HepG2 (cell line): Measurements from ENCODE around the gene LIPT2. TPM values are rescaled to one million over a fixed set of nuclear protein-coding genes. Genes with fewer than 3 reads are reported as not detected.

ENCODE experiments used
- DNMT3B ChIP-seq: conservative IDR thresholded peaks from 2 replicates; pipeline ENCODE4 v1.6.1; 2016; ENCODE audit warnings: missing biosample characterization, control low read depth
- FIP1L1 ChIP-seq: fragments of 200-400 bp; formaldehyde crosslinking; IDR thresholded peaks from 2 replicates; pipeline ENCODE4 v1.6.1; 2018; ENCODE audit warnings: low read depth, mild to moderate bottlenecking, low read length, moderate library complexity, borderline replicate concordance; ENCODE audit not compliant: insufficient read depth
- HMG20A ChIP-seq: IDR thresholded peaks from 2 replicates; pipeline ENCODE4 v1.6.1; 2016; ENCODE audit warnings: borderline replicate concordance
- HNRNPLL ChIP-seq: fragments of 200-400 bp; formaldehyde crosslinking; IDR thresholded peaks from 2 replicates; pipeline ENCODE4 v1.6.1; 2017; ENCODE audit warnings: mild to moderate bottlenecking, low read depth, low read length; ENCODE audit not compliant: poor library complexity, severe bottlenecking
- HOXA3 ChIP-seq: sonication (generic); formaldehyde crosslinking; IDR thresholded peaks from 2 replicates; pipeline ENCODE4 v1.5.0; 2020; ENCODE audit warnings: missing genetic modification reagents
- KLF11 ChIP-seq: IDR thresholded peaks from 2 replicates; pipeline ENCODE4 v1.6.1; 2016; ENCODE audit warnings: missing compliant biosample characterization
- MED1 ChIP-seq: sonication (generic); formaldehyde crosslinking; IDR thresholded peaks from 2 replicates; pipeline ENCODE4 v1.4.0; 2020; ENCODE audit warnings: missing genetic modification reagents
- RELA ChIP-seq: sonication (generic); formaldehyde crosslinking; IDR thresholded peaks from 2 replicates; pipeline ENCODE4 v1.4.0; 2020; ENCODE audit warnings: missing genetic modification reagents
- TFDP2 ChIP-seq: sonication (generic); formaldehyde crosslinking; IDR thresholded peaks from 2 replicates; pipeline ENCODE4 v1.4.0; 2020; ENCODE audit warnings: missing genetic modification reagents
- TRAFD1 ChIP-seq: sonication (generic); formaldehyde crosslinking; IDR thresholded peaks from 2 replicates; pipeline ENCODE4 v1.5.1; 2020; ENCODE audit warnings: missing genetic modification reagents, mild to moderate bottlenecking, borderline replicate concordance
- U2AF2 ChIP-seq: fragments of 200-400 bp; formaldehyde crosslinking; IDR thresholded peaks from 2 replicates; pipeline ENCODE4 v1.6.1; 2017; ENCODE audit warnings: low read depth, mild to moderate bottlenecking, low read length
- YEATS4 ChIP-seq: sonication (generic); formaldehyde crosslinking; IDR thresholded peaks from 2 replicates; pipeline ENCODE4 v1.4.0; 2020; ENCODE audit warnings: missing genetic modification reagents, borderline replicate concordance
- ZBTB26 ChIP-seq: IDR thresholded peaks from 2 replicates; pipeline ENCODE4 v1.6.1; 2016; ENCODE audit warnings: missing compliant biosample characterization, missing genetic modification reagents, borderline replicate concordance
- ZNF12 ChIP-seq: sonication (generic); formaldehyde crosslinking; IDR thresholded peaks from 2 replicates; pipeline ENCODE4 v1.5.0; 2020; ENCODE audit warnings: missing genetic modification reagents
- ZNF160 ChIP-seq: sonication (generic); formaldehyde crosslinking; IDR thresholded peaks from 2 replicates; pipeline ENCODE4 v1.8.0; 2022; ENCODE audit warnings: mild to moderate bottlenecking, inconsistent platforms, missing genetic modification reagents
- ZNF230 ChIP-seq: sonication (generic); formaldehyde crosslinking; IDR thresholded peaks from 2 replicates; pipeline ENCODE4 v1.4.0; 2020; ENCODE audit warnings: mild to moderate bottlenecking, missing genetic modification reagents
- ZNF567 ChIP-seq: sonication (generic); formaldehyde crosslinking; IDR thresholded peaks from 2 replicates; pipeline ENCODE4 v1.8.1; 2023; ENCODE audit warnings: mild to moderate bottlenecking, missing genetic modification reagents, borderline replicate concordance
- polyA plus RNA-seq, 8 experiments: library from polyadenylated mRNA; depleted of rRNA in 3 of 8; stranded (reverse) in 7 of 8; unstranded in 1 of 8; fragments of >200 nt; fragmentation: Illumina TruSeq in 4 of 8; extraction: Trizol in 4 of 8; gene quantifications; 2 replicates each; pipeline versions ENCODE4 v1.2.1 to v1.2.3, GENCODE V29; 2011 to 2016; ENCODE audit warnings: low read depth in 4 of 8, missing spikeins in 1 of 8, mixed read lengths in 1 of 8; ENCODE audit not compliant: insufficient read depth in 1 of 8
- total RNA-seq, 5 experiments: library from RNA; depleted of rRNA; stranded (reverse); fragments of >200 nt; fragmentation: Illumina TruSeq; extraction: Trizol; gene quantifications; 2 replicates each; pipeline ENCODE4 v1.2.3, GENCODE V29; 2016; ENCODE audit warnings: low read depth in 1 of 5
- TF ChIP-seq, protein P1 (sequence below): sonication (generic); formaldehyde crosslinking; IDR thresholded peaks from 2 replicates; pipeline ENCODE4 v1.4.0; 2020; ENCODE audit warnings: missing genetic modification reagents
- TF ChIP-seq, protein P2 (sequence below): sonication (generic); formaldehyde crosslinking; IDR thresholded peaks from 2 replicates; pipeline ENCODE4 v1.4.0; 2020; ENCODE audit warnings: missing genetic modification reagents, borderline replicate concordance
- TF ChIP-seq, protein P3 (sequence below): sonication (generic); formaldehyde crosslinking; conservative IDR thresholded peaks from 2 replicates; pipeline ENCODE4 v1.8.0; 2022; ENCODE audit warnings: low read depth, missing genetic modification reagents
- TF ChIP-seq, protein P4 (sequence below): sonication (generic); formaldehyde crosslinking; IDR thresholded peaks from 2 replicates; pipeline ENCODE4 v1.4.0; 2020; ENCODE audit warnings: mild to moderate bottlenecking, missing genetic modification reagents

LIPT2 gene
- total and polyA plus RNA-seq, 2 of the 13 experiments (the other 11 are each of a cell fraction or from before 2014, with no cell fraction given), result 3.0 to 5.6 TPM

DNA sequence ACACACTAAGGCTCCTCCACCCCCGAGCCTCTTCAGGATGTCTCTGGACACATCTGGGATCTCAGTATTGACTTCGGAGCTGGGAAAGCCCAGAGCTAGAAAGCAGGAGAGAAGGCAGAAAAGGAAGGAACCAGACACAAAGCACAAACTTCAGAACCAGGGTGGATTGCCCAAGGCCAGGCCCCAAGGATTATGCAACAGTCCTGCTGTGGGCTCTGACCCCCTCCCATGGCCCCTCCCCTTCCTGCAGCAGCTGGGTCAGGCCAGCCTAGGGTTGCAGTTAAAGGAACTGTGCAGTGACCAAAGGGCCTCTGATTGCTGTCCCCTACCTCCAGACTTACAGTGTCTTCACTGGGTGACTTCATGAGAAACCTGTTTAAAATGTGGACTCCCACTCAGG, 31.5 kb downstream of the LIPT2 start (continued):
- TF ChIP-seq, protein P1, sequence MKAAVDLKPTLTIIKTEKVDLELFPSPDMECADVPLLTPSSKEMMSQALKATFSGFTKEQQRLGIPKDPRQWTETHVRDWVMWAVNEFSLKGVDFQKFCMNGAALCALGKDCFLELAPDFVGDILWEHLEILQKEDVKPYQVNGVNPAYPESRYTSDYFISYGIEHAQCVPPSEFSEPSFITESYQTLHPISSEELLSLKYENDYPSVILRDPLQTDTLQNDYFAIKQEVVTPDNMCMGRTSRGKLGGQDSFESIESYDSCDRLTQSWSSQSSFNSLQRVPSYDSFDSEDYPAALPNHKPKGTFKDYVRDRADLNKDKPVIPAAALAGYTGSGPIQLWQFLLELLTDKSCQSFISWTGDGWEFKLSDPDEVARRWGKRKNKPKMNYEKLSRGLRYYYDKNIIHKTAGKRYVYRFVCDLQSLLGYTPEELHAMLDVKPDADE, result no peak
- TF ChIP-seq DNMT3B (CRISPR knock-in tag), result no peak
- peak; percentile 38; the same call in 1 of the 2 replicates for TF ChIP-seq MED1
- no peak for TF ChIP-seq ZNF160 (CRISPR knock-in tag)
- TF ChIP-seq ZNF567 (CRISPR knock-in tag), result no peak
- TF ChIP-seq, protein P2, sequence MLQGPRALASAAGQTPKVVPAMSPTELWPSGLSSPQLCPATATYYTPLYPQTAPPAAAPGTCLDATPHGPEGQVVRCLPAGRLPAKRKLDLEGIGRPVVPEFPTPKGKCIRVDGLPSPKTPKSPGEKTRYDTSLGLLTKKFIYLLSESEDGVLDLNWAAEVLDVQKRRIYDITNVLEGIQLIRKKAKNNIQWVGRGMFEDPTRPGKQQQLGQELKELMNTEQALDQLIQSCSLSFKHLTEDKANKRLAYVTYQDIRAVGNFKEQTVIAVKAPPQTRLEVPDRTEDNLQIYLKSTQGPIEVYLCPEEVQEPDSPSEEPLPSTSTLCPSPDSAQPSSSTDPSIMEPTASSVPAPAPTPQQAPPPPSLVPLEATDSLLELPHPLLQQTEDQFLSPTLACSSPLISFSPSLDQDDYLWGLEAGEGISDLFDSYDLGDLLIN, result no peak
- TF ChIP-seq TRAFD1 (CRISPR knock-in tag), result no peak
- 0 out of 2 replicates have a peak, but pooled peaks have one; percentile 72 for TF ChIP-seq KLF11 (CRISPR knock-in tag)
- TF ChIP-seq ZNF12, result peak; percentile 36; the same call in 1 of the 2 replicates
- TF ChIP-seq, protein P3, sequence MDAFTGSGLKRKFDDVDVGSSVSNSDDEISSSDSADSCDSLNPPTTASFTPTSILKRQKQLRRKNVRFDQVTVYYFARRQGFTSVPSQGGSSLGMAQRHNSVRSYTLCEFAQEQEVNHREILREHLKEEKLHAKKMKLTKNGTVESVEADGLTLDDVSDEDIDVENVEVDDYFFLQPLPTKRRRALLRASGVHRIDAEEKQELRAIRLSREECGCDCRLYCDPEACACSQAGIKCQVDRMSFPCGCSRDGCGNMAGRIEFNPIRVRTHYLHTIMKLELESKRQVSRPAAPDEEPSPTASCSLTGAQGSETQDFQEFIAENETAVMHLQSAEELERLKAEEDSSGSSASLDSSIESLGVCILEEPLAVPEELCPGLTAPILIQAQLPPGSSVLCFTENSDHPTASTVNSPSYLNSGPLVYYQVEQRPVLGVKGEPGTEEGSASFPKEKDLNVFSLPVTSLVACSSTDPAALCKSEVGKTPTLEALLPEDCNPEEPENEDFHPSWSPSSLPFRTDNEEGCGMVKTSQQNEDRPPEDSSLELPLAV (CRISPR knock-in tag), result no peak
- no peak for TF ChIP-seq HNRNPLL
- peak; percentile 46; the same call in 1 of the 2 replicates for TF ChIP-seq HMG20A (CRISPR knock-in tag)
- no peak for TF ChIP-seq RELA (CRISPR knock-in tag)
- no peak for TF ChIP-seq FIP1L1
- TF ChIP-seq U2AF2, result no peak
- TF ChIP-seq HOXA3, result peak; percentile 58; the same call in 1 of the 2 replicates
- no peak for TF ChIP-seq ZNF230 (CRISPR knock-in tag)
- TF ChIP-seq ZBTB26 (CRISPR knock-in tag), result no peak
- TF ChIP-seq YEATS4, result no peak; the same call in 1 of the 2 replicates
- TF ChIP-seq, protein P4, sequence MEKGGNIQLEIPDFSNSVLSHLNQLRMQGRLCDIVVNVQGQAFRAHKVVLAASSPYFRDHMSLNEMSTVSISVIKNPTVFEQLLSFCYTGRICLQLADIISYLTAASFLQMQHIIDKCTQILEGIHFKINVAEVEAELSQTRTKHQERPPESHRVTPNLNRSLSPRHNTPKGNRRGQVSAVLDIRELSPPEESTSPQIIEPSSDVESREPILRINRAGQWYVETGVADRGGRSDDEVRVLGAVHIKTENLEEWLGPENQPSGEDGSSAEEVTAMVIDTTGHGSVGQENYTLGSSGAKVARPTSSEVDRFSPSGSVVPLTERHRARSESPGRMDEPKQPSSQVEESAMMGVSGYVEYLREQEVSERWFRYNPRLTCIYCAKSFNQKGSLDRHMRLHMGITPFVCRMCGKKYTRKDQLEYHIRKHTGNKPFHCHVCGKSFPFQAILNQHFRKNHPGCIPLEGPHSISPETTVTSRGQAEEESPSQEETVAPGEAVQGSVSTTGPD (CRISPR knock-in tag), result no peak
- TF ChIP-seq TFDP2 (CRISPR knock-in tag), result peak; percentile 35; the same call in 1 of the 2 replicates
